ENCODE results near the gene COL5A2. TPM values are rescaled to one million over a fixed set of nuclear protein-coding genes. Genes with fewer than 3 reads are reported as not detected.

COL5A2 gene
- total and polyA plus RNA-seq, 8 donors = 122 to 324 (median 210) TPM

- Histone ChIP-seq H3K4me3 (no peak overlapping the region), H3K4me1 (no peaks in the 10 kb centered on the region), H3K36me3 (no peaks in the 10 kb centered on the region), H3K27me3 (no peaks in the 10 kb centered on the region), H3K27ac (no peak overlapping the region), H3K9me3 (no peaks in the 10 kb centered on the region)
- intact Hi-C loops (cut with DNase I) = no loop called here
- TF ChIP-seq CTCF (IDR thresholded peaks at IDR 0.05) = no peak
- ATAC-seq (no peak), DNase-seq (no peak)
Observed at GRCh38 chr2:189127756-189128155, 51.8 kb downstream of the COL5A2 start.

GRCh38 chr2:189125195-189125594, 54.4 kb downstream of the COL5A2 start:
- no peak for TF ChIP-seq CTCF (IDR thresholded peaks at IDR 0.05)
- intact Hi-C loops (cut with DNase I) = no loop called here
- Histone ChIP-seq H3K4me1 (no peaks in the 10 kb centered on the region), H3K27me3 (no peaks in the 10 kb centered on the region), H3K9me3 (no peaks in the 10 kb centered on the region), H3K27ac (no peak overlapping the region), H3K4me3 (no peak overlapping the region), H3K36me3 (no peaks in the 10 kb centered on the region)
- DNase-seq (no peak), ATAC-seq (no peak)

GRCh38 chr2:189124175-189124574, 55.4 kb downstream of the COL5A2 start:
- TF ChIP-seq CTCF (IDR thresholded peaks at IDR 0.05) = no peak
- no peak overlapping the region for H3K27ac ChIP-seq
- H3K4me3 ChIP-seq = no peak overlapping the region
- intact Hi-C loops (cut with DNase I) = no loop called here
- no peak for DNase-seq
- no peaks in the 10 kb centered on the region for H3K9me3 ChIP-seq
- no peaks in the 10 kb centered on the region for H3K27me3 ChIP-seq
- no peaks in the 10 kb centered on the region for H3K4me1 ChIP-seq
- ATAC-seq = no peak
- no peaks in the 10 kb centered on the region for H3K36me3 ChIP-seq

- intact Hi-C loops (cut with DNase I) = no loop called here
- DNase-seq = no peak
- Histone ChIP-seq H3K27me3 (no peaks in the 10 kb centered on the region), H3K27ac (no peak overlapping the region), H3K36me3 (no peaks in the 10 kb centered on the region), H3K4me3 (no peak overlapping the region), H3K9me3 (no peaks in the 10 kb centered on the region), H3K4me1 (no peaks in the 10 kb centered on the region)
- ATAC-seq = no peak
- no peak for TF ChIP-seq CTCF (IDR thresholded peaks at IDR 0.05)
Observed at GRCh38 chr2:189118386-189118785, 61.2 kb downstream of the COL5A2 start.

GRCh38 chr2:189116979-189117378, 62.6 kb downstream of the COL5A2 start:
- Histone ChIP-seq H3K36me3 (no peaks in the 10 kb centered on the region), H3K9me3 (no peaks in the 10 kb centered on the region), H3K4me1 (no peaks in the 10 kb centered on the region), H3K4me3 (no peak overlapping the region), H3K27me3 (no peaks in the 10 kb centered on the region), H3K27ac (peak overlapping the region in 1 of 2 donors; percentile 20)
- DNase-seq (no peak), ATAC-seq (no peak)
- TF ChIP-seq CTCF (IDR thresholded peaks at IDR 0.05) = no peak
- intact Hi-C loops (cut with DNase I) = no loop called here

All from left lung (tissue), 10 donors.